Natural killer cell (primary cell): ENCODE data around the gene OOSP4A. TPM values are rescaled to one million over a fixed set of nuclear protein-coding genes. Genes with fewer than 3 reads are reported as not detected.

ENCODE experiments used
- ATAC-seq, 3 donors: fragments of 150-1000 bp in 2 of 3; fragments of 200-7000 bp in 1 of 3; cut with Tn5 transposase; 1 replicate in 1 of 3; 2 replicates in 2 of 3; pipeline ENCODE4 v1.10.0; 2021; ENCODE audit warnings: mild to moderate bottlenecking in 2 of 3, moderate library complexity in 2 of 3
- DNase-seq, 2 donors: peaks; one replicate each; pipeline versions ENCODE4 v3.0.0 to v3.0.0-alpha.2; 2013 to 2021; ENCODE audit warnings: mixed read lengths in 1 of 2
- H3K27ac ChIP-seq: one replicate; pipeline ENCODE4 v1.5.1; 2013; ENCODE audit warnings: mild to moderate bottlenecking, low read length
- H3K27me3 ChIP-seq: one replicate; pipeline ENCODE4 v1.6.1; 2013; ENCODE audit warnings: low read length; ENCODE audit not compliant: control insufficient read depth, insufficient read depth
- H3K36me3 ChIP-seq: one replicate; pipeline ENCODE4 v1.6.1; 2013; ENCODE audit warnings: low read length; ENCODE audit not compliant: control insufficient read depth, insufficient read depth
- H3K4me1 ChIP-seq: one replicate; pipeline ENCODE4 v1.6.1; 2013; ENCODE audit warnings: low read length; ENCODE audit not compliant: control insufficient read depth, insufficient read depth
- H3K4me3 ChIP-seq: one replicate; pipeline ENCODE4 v1.5.1; 2013; ENCODE audit warnings: low read length
- H3K9me3 ChIP-seq: one replicate; pipeline ENCODE4 v1.6.1; 2013; ENCODE audit warnings: low read length; ENCODE audit not compliant: control insufficient read depth, insufficient read depth
- H3K27ac Mint-ChIP-seq, 2 donors: one replicate each; pipeline ENCODE4 v1.8.0; 2022; ENCODE audit warnings: mild to moderate bottlenecking in 2 of 2, mixed read lengths in 2 of 2, moderate library complexity in 1 of 2
- H3K27me3 Mint-ChIP-seq, 2 donors: one replicate each; pipeline ENCODE4 v1.8.0; 2022; ENCODE audit warnings: low read depth in 2 of 2, mixed read lengths in 2 of 2
- H3K36me3 Mint-ChIP-seq: one replicate; pipeline ENCODE4 v1.8.0; 2022; ENCODE audit warnings: mixed read lengths
- H3K4me1 Mint-ChIP-seq, 2 donors: one replicate each; pipeline ENCODE4 v1.8.0; 2022; ENCODE audit warnings: mixed read lengths in 2 of 2
- H3K4me3 Mint-ChIP-seq: one replicate; pipeline ENCODE4 v1.8.0; 2022; ENCODE audit warnings: mild to moderate bottlenecking, moderate library complexity, mixed read lengths
- H3K9me3 Mint-ChIP-seq, 2 donors: one replicate each; pipeline ENCODE4 v1.8.0; 2022; ENCODE audit warnings: mixed read lengths in 2 of 2
- WGBS: methylation state at CpG from one replicate; pipeline ENCODE4 v1.1.7; 2013; ENCODE audit warnings: missing lambda C conversion rate; ENCODE audit not compliant: insufficient coverage; 5-methylcytosine and 5-hydroxymethylcytosine counted together
- intact Hi-C: fragments of 100-400 bp; cut with micrococcal nuclease; formaldehyde crosslinking; loops from one replicate; pipeline ENCODE4 v1.14.2; 2022
- total RNA-seq, 4 donors: library from RNA; stranded (reverse); fragments of 120-200 nt in 1 of 4; gene quantifications; one replicate each; pipeline versions ENCODE4 v1.2.3 to v1.2.4, GENCODE V29; 2013 to 2022
- TF ChIP-seq, protein P1 (sequence below): fragments of 200-600 bp; IDR thresholded peaks from one replicate; pipeline ENCODE4 v1.8.0; 2022; ENCODE audit warnings: antibody characterized with exemption

Gene OOSP4A
- total RNA-seq, 3 donors from 2014 or later (not counting 1 experiment from before 2014, with no cell fraction given), result not detected

DNA sequence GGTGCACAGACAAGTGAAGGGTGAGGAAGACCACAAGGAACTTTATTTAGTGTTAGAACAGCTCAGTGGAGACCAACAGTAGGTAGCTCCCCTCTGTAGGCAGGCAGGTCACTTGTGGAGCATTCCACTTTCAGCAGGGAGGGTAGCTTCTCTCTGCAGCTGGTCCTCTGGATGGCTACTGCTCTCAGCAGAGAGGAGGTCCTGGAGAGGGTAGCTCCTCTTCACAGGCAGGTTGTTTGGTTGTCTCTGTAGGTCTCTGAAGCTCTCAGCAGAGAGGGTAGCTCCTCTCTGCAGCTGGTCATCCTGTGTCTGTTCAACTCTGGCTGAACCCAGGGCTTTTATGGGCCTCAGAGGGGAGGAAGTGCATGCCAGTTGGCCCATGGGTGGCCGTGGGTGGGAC lies 32.1 kb upstream of the OOSP4A start:
- Histone ChIP-seq H3K27me3 (no peaks in the 10 kb centered on the region), H3K4me3 (no peak overlapping the region), H3K27ac (no peak overlapping the region), H3K36me3 (no peaks in the 10 kb centered on the region), H3K4me1 (no peaks in the 10 kb centered on the region), H3K9me3 (peaks cover 12% of the 10 kb centered on the region)
- WGBS, result 70% methylated on average over 1 of the region's 1 CpG
- Mint-ChIP-seq H3K4me3 (no peak overlapping the region), H3K9me3 (peaks cover 3 to 7% of the 10 kb centered on the region in 2 donors), H3K27ac (no peak overlapping the region), H3K36me3 (peaks cover 5% of the 10 kb centered on the region), H3K27me3 (peaks cover 0 to 2% of the 10 kb centered on the region in 2 donors), H3K4me1 (no peaks in the 10 kb centered on the region)
- TF ChIP-seq, protein P1, sequence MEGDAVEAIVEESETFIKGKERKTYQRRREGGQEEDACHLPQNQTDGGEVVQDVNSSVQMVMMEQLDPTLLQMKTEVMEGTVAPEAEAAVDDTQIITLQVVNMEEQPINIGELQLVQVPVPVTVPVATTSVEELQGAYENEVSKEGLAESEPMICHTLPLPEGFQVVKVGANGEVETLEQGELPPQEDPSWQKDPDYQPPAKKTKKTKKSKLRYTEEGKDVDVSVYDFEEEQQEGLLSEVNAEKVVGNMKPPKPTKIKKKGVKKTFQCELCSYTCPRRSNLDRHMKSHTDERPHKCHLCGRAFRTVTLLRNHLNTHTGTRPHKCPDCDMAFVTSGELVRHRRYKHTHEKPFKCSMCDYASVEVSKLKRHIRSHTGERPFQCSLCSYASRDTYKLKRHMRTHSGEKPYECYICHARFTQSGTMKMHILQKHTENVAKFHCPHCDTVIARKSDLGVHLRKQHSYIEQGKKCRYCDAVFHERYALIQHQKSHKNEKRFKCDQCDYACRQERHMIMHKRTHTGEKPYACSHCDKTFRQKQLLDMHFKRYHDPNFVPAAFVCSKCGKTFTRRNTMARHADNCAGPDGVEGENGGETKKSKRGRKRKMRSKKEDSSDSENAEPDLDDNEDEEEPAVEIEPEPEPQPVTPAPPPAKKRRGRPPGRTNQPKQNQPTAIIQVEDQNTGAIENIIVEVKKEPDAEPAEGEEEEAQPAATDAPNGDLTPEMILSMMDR, result no peak
- no peak for ATAC-seq
- no peak for DNase-seq
- intact Hi-C loops, result no loop called here

DNA sequence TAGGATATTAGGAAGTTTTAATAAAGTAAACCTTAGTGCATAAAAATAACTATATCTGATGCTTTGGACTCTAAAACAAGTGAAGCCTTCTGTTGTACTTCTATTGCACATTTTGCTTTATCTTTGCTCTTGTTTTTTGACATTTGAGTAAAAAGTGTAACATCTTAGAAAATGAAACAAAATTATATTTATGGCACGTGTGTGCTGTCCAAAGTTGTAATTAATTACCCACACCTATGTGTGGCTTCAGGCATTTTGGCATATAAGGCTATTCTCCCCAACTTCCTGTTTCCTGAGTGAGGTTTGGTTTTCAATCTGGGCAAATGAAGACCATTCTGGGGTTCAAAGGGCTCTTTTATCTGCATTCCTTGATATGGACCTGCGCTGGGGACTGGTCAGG lies 25.7 kb upstream of the OOSP4A start, which contains the start of gene OOSP1:
TSS of gene OOSP1 (plus strand) at position 301 of the 400 bp plus-strand sequence. CDS start at position 324, 23 bp downstream.
- ATAC-seq, result no peak
- TF ChIP-seq, protein P1, result no peak
- no peak within 1 kb of the TSS for H3K27ac ChIP-seq
- no peak within 1 kb of the TSS for H3K4me3 ChIP-seq
- no peaks in the 10 kb centered on the region for H3K9me3 ChIP-seq
- H3K27me3 Mint-ChIP-seq, result peaks cover 0 to 9% of the 10 kb centered on the region in 2 donors
- intact Hi-C loops, result no loop called here
- peaks cover 0 to 4% of the 10 kb centered on the region in 2 donors for H3K4me1 Mint-ChIP-seq
- no peak within 1 kb of the TSS for H3K27ac Mint-ChIP-seq
- H3K9me3 Mint-ChIP-seq, result peaks cover 2% of the 10 kb centered on the region in 2 donors
- H3K4me3 Mint-ChIP-seq, result no peak within 1 kb of the TSS
- 63% methylated on average over 1 of the region's 2 CpGs for WGBS
- no peaks in the 10 kb centered on the region for H3K27me3 ChIP-seq
- no peaks in the 10 kb centered on the region for H3K4me1 ChIP-seq
- H3K36me3 ChIP-seq, result no peaks in the 10 kb centered on the region
- DNase-seq, result no peak
- H3K36me3 Mint-ChIP-seq, result no peaks in the 10 kb centered on the region

- intact Hi-C loops, result no loop called here
- no peak overlapping the region for H3K27ac Mint-ChIP-seq
- Histone ChIP-seq H3K36me3 (no peaks in the 10 kb centered on the region), H3K27ac (no peak overlapping the region), H3K27me3 (no peaks in the 10 kb centered on the region), H3K4me1 (no peaks in the 10 kb centered on the region), H3K4me3 (no peak overlapping the region), H3K9me3 (no peaks in the 10 kb centered on the region)
- WGBS, result 92% methylated on average over 3 of the region's 3 CpGs
- peaks cover 2% of the 10 kb centered on the region in 2 donors for H3K9me3 Mint-ChIP-seq
- peaks cover 0 to 9% of the 10 kb centered on the region in 2 donors for H3K27me3 Mint-ChIP-seq
- no peaks in the 10 kb centered on the region for H3K36me3 Mint-ChIP-seq
- H3K4me3 Mint-ChIP-seq, result no peak overlapping the region
- ATAC-seq (no peak), DNase-seq (no peak)
- TF ChIP-seq, protein P1, result no peak
- H3K4me1 Mint-ChIP-seq, result peaks cover 0 to 4% of the 10 kb centered on the region in 2 donors
Observed at GRCh38 chr11:59938718-59939117, 25.1 kb upstream of the OOSP4A start.

GRCh38 chr11:59939482-59939881 lies 24.4 kb upstream of the OOSP4A start:
- H3K36me3 Mint-ChIP-seq, result no peaks in the 10 kb centered on the region
- no peak for DNase-seq
- no peak overlapping the region for H3K27ac ChIP-seq
- H3K27me3 ChIP-seq, result no peaks in the 10 kb centered on the region
- H3K9me3 ChIP-seq, result no peaks in the 10 kb centered on the region
- no peak for ATAC-seq
- H3K4me1 ChIP-seq, result no peaks in the 10 kb centered on the region
- TF ChIP-seq, protein P1, result peak; percentile 15
- no peak overlapping the region for H3K4me3 ChIP-seq
- no peak overlapping the region for H3K27ac Mint-ChIP-seq
- H3K4me3 Mint-ChIP-seq, result no peak overlapping the region
- no peaks in the 10 kb centered on the region for H3K36me3 ChIP-seq
- peaks cover 0 to 12% of the 10 kb centered on the region in 2 donors for H3K27me3 Mint-ChIP-seq
- intact Hi-C loops, result no loop called here
- peaks cover 0 to 4% of the 10 kb centered on the region in 2 donors for H3K4me1 Mint-ChIP-seq
- H3K9me3 Mint-ChIP-seq, result peaks cover 2% of the 10 kb centered on the region in 2 donors
- 87% methylated on average over 2 of the region's 2 CpGs for WGBS
